Measurements from ENCODE around the gene NCKAP5. TPM values are rescaled to one million over a fixed set of nuclear protein-coding genes. Genes with fewer than 3 reads are reported as not detected.

NCKAP5 gene
- total and polyA plus RNA-seq, 8 donors, result 0.23 to 1.5 (median 0.44) TPM

DNA sequence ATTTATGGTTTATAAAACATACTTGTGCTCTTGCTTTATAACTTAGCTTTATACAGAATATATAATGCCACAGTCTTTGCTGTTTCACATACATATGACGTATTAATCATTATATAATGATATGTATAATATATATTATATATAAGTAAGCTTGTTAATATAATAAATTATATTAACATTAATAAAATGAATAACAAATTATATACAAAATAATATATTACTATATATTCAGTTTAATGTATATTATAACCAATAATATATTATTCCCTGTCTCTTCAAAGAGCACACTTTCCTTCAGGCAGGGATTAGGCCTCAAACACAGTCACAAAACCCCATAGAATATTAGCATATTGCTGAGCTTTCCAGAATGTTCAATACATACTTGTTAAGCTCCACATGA lies 427.6 kb downstream of the NCKAP5 start:
- H3K4me3 ChIP-seq, result no peak overlapping the region
- no peaks in the 10 kb centered on the region for H3K36me3 ChIP-seq
- no peaks in the 10 kb centered on the region for H3K9me3 ChIP-seq
- no peak for ATAC-seq
- H3K27me3 ChIP-seq, result no peaks in the 10 kb centered on the region
- TF ChIP-seq, protein P1, sequence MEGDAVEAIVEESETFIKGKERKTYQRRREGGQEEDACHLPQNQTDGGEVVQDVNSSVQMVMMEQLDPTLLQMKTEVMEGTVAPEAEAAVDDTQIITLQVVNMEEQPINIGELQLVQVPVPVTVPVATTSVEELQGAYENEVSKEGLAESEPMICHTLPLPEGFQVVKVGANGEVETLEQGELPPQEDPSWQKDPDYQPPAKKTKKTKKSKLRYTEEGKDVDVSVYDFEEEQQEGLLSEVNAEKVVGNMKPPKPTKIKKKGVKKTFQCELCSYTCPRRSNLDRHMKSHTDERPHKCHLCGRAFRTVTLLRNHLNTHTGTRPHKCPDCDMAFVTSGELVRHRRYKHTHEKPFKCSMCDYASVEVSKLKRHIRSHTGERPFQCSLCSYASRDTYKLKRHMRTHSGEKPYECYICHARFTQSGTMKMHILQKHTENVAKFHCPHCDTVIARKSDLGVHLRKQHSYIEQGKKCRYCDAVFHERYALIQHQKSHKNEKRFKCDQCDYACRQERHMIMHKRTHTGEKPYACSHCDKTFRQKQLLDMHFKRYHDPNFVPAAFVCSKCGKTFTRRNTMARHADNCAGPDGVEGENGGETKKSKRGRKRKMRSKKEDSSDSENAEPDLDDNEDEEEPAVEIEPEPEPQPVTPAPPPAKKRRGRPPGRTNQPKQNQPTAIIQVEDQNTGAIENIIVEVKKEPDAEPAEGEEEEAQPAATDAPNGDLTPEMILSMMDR (IDR thresholded peaks at IDR 0.05), result no peak
- no peak overlapping the region for H3K27ac ChIP-seq
- FAIRE-seq, result peak; percentile 73
- 94 to 96% methylated on average over 1 of the region's 1 CpG for WGBS, 2 donors
- H3K4me1 ChIP-seq, result peaks cover 0 to 14% (median 14%) of the 10 kb centered on the region in 3 donors
- no peak for DNase-seq
- intact Hi-C loops (cut with DNase I), result no loop called here

DNA sequence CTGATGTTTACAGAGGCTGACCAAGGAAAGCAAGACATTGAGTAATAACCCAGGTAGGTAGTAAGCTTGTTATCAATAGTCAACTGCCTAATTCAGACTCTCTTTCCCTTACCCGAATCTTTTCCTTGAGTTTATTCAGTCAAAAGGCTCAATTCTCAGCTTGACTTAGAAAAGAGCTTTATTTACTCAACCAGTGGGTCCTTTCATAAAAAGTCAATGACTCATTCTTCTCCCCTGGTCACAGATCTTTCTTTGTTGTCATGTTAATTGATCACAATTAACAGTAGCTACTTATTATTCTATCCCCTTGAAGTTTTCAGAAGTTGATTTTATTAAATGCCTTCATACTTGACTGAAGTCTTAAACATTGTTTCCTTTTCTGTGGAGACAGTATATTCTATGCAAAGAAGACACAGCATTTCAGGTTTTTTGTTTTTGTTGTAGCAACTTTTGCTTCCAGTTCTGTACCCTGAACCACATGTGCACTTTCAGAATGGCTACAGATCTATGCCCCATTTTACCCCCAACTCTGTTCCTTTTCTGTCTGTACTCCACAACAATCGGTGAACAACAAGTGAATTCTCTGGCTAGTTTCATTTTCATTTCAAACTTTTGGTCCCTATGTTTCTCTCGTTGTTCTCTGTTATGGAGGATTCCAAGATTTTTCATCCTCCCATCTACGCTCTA lies 428.3 kb downstream of the NCKAP5 start:
- TF ChIP-seq, protein P1 (IDR thresholded peaks at IDR 0.05), result no peak

DNA sequence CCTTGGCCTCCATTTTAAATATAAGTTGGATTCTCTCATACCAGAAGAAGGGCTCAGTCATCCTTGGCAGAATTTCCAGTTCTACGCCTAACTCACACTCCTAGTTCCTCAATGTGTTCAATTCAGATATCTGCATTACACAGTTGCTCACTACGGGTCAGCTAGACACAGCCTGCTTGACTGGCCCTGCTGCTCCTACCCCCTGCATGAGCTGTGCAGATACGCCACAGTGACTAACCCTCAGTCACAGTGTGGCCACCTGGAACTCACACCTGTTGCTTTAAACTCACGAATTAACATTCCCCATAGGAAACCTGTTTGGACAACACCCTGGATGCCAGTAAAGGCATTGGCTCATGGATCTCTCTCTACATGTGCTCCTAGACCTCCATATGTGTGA lies 429.6 kb downstream of the NCKAP5 start:
- intact Hi-C loops (cut with DNase I), result no loop called here
- no peaks in the 10 kb centered on the region for H3K36me3 ChIP-seq
- H3K27ac ChIP-seq, result no peak overlapping the region
- peaks cover 0 to 6% (median 4%) of the 10 kb centered on the region in 3 donors for H3K4me1 ChIP-seq
- ATAC-seq (no peak), FAIRE-seq (no peak), DNase-seq (no peak)
- no peaks in the 10 kb centered on the region for H3K27me3 ChIP-seq
- 93 to 94% methylated on average over 4 of the region's 4 CpGs for WGBS, 2 donors
- no peaks in the 10 kb centered on the region for H3K9me3 ChIP-seq
- TF ChIP-seq, protein P1 (IDR thresholded peaks at IDR 0.05), result no peak
- H3K4me3 ChIP-seq, result no peak overlapping the region

More for the DNA sequence above, 428.3 kb downstream of the NCKAP5 start:
- Histone ChIP-seq H3K4me1 (peaks cover 0 to 14% (median 14%) of the 10 kb centered on the region in 3 donors), H3K27me3 (no peaks in the 10 kb centered on the region), H3K4me3 (no peak overlapping the region), H3K36me3 (no peaks in the 10 kb centered on the region), H3K9me3 (no peaks in the 10 kb centered on the region), H3K27ac (no peak overlapping the region)
- intact Hi-C loops (cut with DNase I), result no loop called here
- ATAC-seq (no peak), FAIRE-seq (no peak), DNase-seq (no peak)
- WGBS, 2 donors, result 75 to 80% methylated on average over 4 of the region's 4 CpGs

DNA sequence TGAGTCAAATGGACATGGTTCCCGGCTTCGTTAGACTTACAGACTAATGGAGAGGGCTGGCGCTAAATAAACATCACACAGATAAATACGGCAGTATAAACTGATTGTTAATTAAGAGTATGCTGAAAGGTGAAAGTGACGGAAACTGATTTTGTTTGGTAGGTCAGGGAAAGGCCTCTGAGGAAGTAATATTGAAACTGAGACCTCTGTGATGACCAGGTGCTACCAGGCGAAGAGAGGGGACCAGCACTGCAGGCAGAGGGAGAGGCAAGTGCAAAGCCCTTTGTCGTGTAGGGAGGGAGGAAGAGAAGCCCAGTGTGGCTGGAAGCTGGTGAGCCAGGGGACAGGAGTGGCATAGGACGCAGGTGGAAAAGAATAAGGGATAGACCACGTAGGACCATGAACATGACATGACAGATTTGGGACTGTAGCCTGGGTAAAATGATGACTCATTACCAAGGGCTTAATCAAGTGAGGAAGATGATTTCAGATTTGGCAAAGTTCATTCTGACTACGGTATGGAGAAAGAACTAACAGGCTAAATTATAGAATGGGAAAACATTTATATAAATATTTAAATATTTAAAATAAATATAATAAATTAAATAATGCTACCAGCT lies 433.1 kb downstream of the NCKAP5 start:
- TF ChIP-seq, protein P1 (IDR thresholded peaks at IDR 0.05), result no peak

More for the DNA sequence above, 433.1 kb downstream of the NCKAP5 start:
- Histone ChIP-seq H3K4me3 (no peak overlapping the region), H3K36me3 (no peaks in the 10 kb centered on the region), H3K27me3 (no peaks in the 10 kb centered on the region), H3K9me3 (no peaks in the 10 kb centered on the region), H3K4me1 (no peaks in the 10 kb centered on the region), H3K27ac (no peak overlapping the region)
- 89 to 93% methylated on average over 10 of the region's 10 CpGs for WGBS, 2 donors
- intact Hi-C loops (cut with DNase I), result no loop called here
- DNase-seq, result no peak
- ATAC-seq, result no peak
- FAIRE-seq, result no peak

All from pancreas (tissue), 10 donors.